MM.1S (cell line): ENCODE results near the gene GPR157.

Experiments used
- DNase-seq: peaks from one replicate; pipeline ENCODE4 v3.0.0-alpha.2; 2015
- H2AFZ ChIP-seq: fragments of 300-600 bp; sonication (generic); 2 replicates; pipeline ENCODE4 v1.6.0; 2016; ENCODE audit warnings: antibody characterized with exemption, low read length
- H3F3A ChIP-seq: fragments of 300-600 bp; sonication (generic); 2 replicates; pipeline ENCODE4 v1.6.1; 2016; ENCODE audit warnings: mild to moderate bottlenecking, antibody characterized with exemption, low read length, moderate library complexity, mixed read lengths; ENCODE audit not compliant: insufficient read depth
- H3K27ac ChIP-seq: fragments of 300-600 bp; sonication (generic); 2 replicates; pipeline ENCODE4 v1.5.1; 2016; ENCODE audit warnings: mild to moderate bottlenecking, low read length
- H3K27me3 ChIP-seq: fragments of 300-600 bp; sonication (generic); replicated peaks from 2 replicates; pipeline ENCODE4 v1.6.0; 2016; ENCODE audit warnings: low read length; ENCODE audit not compliant: insufficient read depth
- H3K36me3 ChIP-seq: fragments of 300-600 bp; sonication (generic); replicated peaks from 2 replicates; pipeline ENCODE4 v1.6.1; 2016; ENCODE audit warnings: mild to moderate bottlenecking, low read length, mixed read lengths; ENCODE audit not compliant: insufficient read depth
- H3K4me1 ChIP-seq: fragments of 300-600 bp; sonication (generic); 2 replicates; pipeline ENCODE4 v1.6.1; 2016; ENCODE audit warnings: low read length, mixed read lengths
- H3K4me2 ChIP-seq: fragments of 300-600 bp; sonication (generic); 2 replicates; pipeline ENCODE4 v1.6.0; 2016; ENCODE audit warnings: low read depth, low read length
- H3K4me3 ChIP-seq: fragments of 300-600 bp; sonication (generic); 2 replicates; pipeline ENCODE4 v1.5.1; 2016; ENCODE audit warnings: low read length, mixed read lengths
- H3K79me2 ChIP-seq: fragments of 300-600 bp; sonication (generic); 2 replicates; pipeline ENCODE4 v1.6.1; 2016; ENCODE audit warnings: mixed run types, low read length, mixed read lengths
- H3K9ac ChIP-seq: fragments of 300-600 bp; sonication (generic); 2 replicates; pipeline ENCODE4 v1.6.1; 2016; ENCODE audit warnings: low read length, mixed read lengths
- H3K9me2 ChIP-seq: fragments of 300-600 bp; sonication (generic); replicated peaks from 2 replicates; pipeline ENCODE4 v1.6.1; 2016; ENCODE audit warnings: mild to moderate bottlenecking, low read length, mixed read lengths; ENCODE audit not compliant: insufficient read depth
- H3K9me3 ChIP-seq: fragments of 300-600 bp; sonication (generic); replicated peaks from 2 replicates; pipeline ENCODE4 v1.6.1; 2016; ENCODE audit warnings: mild to moderate bottlenecking, low read length, mixed read lengths; ENCODE audit not compliant: insufficient read depth
- H4K20me1 ChIP-seq: fragments of 300-600 bp; sonication (generic); 2 replicates; pipeline ENCODE4 v1.6.1; 2016; ENCODE audit warnings: mild to moderate bottlenecking, low read length, moderate library complexity, mixed read lengths; ENCODE audit not compliant: insufficient read depth
- CTCF ChIP-seq: fragments of 300-600 bp; sonication (generic); IDR thresholded peaks from 2 replicates; pipeline ENCODE4 v1.5.1; 2016; ENCODE audit warnings: antibody characterized with exemption, low read length, mixed read lengths
- EZH2 ChIP-seq: fragments of 300-600 bp; sonication (generic); optimal IDR thresholded peaks from 2 replicates; pipeline ENCODE3; 2017; ENCODE audit warnings: low read depth, mild to moderate bottlenecking, antibody characterized with exemption, low read length, mixed read lengths
- EZH2phosphoT487 ChIP-seq: fragments of 300-600 bp; sonication (generic); IDR thresholded peaks from 2 replicates; pipeline ENCODE4 v1.6.1; 2018; ENCODE audit warnings: antibody characterized with exemption, low read length

GPR157 gene

GRCh38 chr1:9136932-9137331 lies 8.0 kb upstream of the GPR157 start:
- Histone ChIP-seq H3K4me1 (peaks cover 6% of the 10 kb centered on the region), H4K20me1 (no peaks in the 10 kb centered on the region), H3K79me2 (no peaks in the 10 kb centered on the region), H3F3A (no peaks in the 10 kb centered on the region), H3K9me3 (no peaks in the 10 kb centered on the region), H3K4me3 (no peak overlapping the region), H3K27me3 (peaks cover 28% of the 10 kb centered on the region; the same call in 1 of the 2 replicates), H3K36me3 (no peaks in the 10 kb centered on the region), H3K9me2 (no peaks in the 10 kb centered on the region), H2AFZ (no peak overlapping the region), H3K9ac (no peak overlapping the region), H3K27ac (no peak overlapping the region), H3K4me2 (no peak overlapping the region)
- no peak for DNase-seq
- TF ChIP-seq EZH2 (no peak), CTCF (no peak), EZH2phosphoT487 (no peak)

DNA sequence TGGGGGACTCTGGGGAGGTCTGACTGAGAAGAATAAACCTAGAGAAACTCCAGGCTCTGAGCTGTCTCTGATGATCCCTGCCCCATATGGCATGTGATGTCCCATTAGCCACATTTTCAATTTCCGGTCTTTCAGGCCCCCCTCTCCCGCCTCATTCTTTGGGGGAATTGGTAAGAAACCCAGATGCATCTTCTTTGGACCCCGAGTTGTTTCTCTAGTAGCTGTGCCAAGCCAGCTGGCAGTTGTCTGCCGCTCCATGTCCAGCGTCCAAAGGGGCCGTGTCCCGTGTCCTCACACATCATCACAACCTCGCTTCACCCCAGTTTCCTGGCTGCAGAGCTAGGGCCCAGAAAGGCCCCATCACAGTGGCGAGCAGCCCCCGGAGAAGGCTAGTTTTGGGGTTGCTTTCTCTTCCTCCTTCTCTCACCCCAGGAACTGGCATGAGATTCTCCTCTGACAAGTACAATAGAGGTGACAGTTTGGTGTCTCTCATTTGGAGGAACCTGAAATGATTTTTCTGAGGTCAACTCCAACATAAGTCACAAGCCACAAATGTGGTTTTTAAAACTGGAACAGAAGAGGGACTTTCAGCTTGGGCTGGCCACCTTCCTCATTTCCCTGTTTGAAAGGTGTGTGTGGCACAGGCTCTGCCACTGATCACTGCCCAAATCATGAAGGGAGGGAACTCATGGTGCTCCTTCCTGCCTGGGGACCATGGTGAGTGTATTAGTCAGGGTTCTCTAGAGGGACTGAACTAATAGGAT lies 6.4 kb upstream of the GPR157 start:
- Histone ChIP-seq H3K9me3 (no peaks in the 10 kb centered on the region), H3K79me2 (no peaks in the 10 kb centered on the region), H3K36me3 (no peaks in the 10 kb centered on the region), H4K20me1 (no peaks in the 10 kb centered on the region), H3K9ac (no peak overlapping the region), H3K4me1 (peaks cover 6% of the 10 kb centered on the region), H3K27ac (no peak overlapping the region), H3K4me3 (no peak overlapping the region), H3K27me3 (peaks cover 30% of the 10 kb centered on the region; the same call in 1 of the 2 replicates), H3F3A (peaks cover under 1% of the 10 kb centered on the region; the same call in 1 of the 2 replicates), H3K4me2 (no peak overlapping the region), H3K9me2 (no peaks in the 10 kb centered on the region), H2AFZ (no peak overlapping the region)
- TF ChIP-seq EZH2phosphoT487 (no peak), CTCF (no peak), EZH2 (no peak)
- DNase-seq, result no peak

DNA sequence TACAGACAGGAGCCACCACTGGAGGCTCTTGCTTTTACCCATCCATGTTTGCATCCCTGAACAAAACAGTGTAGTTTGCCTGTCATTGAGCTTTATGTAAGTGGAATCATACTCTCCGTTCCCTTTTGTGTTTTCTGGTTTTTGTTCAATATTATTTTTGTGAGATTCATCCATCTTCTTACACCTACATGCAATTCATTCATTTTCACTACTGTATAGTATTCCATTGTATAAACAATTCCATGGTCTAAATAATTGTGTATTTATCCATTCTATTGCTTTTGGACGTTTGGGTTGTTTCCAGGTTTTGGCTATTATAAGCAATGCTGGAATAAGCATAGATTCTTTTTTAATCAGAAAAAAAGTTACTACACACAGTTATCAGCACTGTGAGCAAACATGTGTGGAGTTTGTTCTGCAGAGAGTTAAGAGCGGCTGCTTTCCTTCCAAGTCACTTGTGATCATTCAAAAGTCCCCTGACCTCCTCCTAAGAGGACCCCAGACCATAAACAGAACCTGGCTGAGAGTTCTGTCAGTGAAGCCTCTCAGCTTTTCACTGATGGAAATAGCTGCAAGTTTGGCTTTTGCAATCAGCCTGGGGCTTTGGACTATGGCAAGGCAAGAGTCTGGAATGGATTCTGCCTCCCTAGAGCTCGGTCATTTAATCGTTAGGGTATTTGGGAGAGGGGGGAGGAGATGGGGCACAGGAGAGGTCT lies 5.1 kb upstream of the GPR157 start:
- Histone ChIP-seq H3K79me2 (no peaks in the 10 kb centered on the region), H4K20me1 (no peaks in the 10 kb centered on the region), H3K9me3 (no peaks in the 10 kb centered on the region), H3K9ac (no peak overlapping the region), H3F3A (peaks cover 9% of the 10 kb centered on the region), H2AFZ (no peak overlapping the region), H3K4me1 (peaks cover 6% of the 10 kb centered on the region), H3K9me2 (no peaks in the 10 kb centered on the region), H3K27ac (no peak overlapping the region), H3K4me2 (no peak overlapping the region), H3K36me3 (no peaks in the 10 kb centered on the region), H3K4me3 (no peak overlapping the region), H3K27me3 (peaks cover 30% of the 10 kb centered on the region; the same call in 1 of the 2 replicates)
- TF ChIP-seq EZH2phosphoT487 (no peak), CTCF (no peak), EZH2 (no peak)
- DNase-seq, result no peak
